NCI-H2227 (cell line): Measurements from ENCODE around the gene KATNAL1.
A peak's percentile ranks its signal among the peaks of the same experiment; 100 is the strongest.

Experiments
- DNase-seq: peaks from one replicate; lab custom pipeline; 2025; ENCODE audit not compliant: unreplicated experiment; lab: John Stamatoyannopoulos, UW

KATNAL1 gene

DNA sequence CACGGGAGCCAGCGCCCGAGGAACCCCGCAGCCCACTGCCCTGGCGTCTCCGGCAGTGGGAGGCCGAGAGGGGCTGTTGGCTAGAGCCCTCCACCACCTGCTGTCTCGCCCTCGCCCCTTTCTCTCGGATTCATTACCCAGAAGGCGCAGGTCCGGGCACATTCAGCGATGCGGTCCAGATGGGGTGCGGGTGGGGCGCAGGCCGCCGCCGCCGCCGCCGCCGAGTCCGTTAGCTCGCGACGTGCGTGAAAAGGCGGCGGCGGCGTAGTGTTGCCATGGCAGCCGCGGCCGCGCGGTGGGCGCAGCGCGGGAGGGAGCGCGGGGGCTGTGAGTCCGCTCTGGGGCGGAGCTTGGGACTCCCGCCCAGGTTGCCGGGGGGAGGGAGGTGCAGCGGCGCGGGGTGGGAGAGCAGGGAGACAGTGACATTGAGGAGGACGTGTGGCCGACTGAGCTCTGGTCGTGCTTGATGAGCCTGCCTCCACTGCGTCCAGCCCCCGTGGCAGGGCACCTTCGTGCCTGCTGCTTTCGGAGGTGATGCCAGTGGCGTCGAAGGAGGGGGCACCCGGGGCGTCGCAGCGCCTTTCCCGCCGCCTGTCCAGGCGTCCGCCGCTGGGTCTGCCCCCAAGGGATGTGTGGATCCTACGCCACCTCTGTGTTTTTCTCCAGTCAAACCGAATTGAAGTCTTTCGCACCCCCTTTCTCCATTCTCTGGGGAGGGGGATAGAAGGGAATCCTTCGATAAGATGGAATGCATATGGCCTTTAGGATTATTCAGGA, at the start of gene KATNAL1:
TSS of gene KATNAL1 (minus strand) at position 358 of the 777 bp plus-strand sequence. CDS start 23,774 bp downstream, outside the sequence.
- peak; percentile 91 for DNase-seq

DNA sequence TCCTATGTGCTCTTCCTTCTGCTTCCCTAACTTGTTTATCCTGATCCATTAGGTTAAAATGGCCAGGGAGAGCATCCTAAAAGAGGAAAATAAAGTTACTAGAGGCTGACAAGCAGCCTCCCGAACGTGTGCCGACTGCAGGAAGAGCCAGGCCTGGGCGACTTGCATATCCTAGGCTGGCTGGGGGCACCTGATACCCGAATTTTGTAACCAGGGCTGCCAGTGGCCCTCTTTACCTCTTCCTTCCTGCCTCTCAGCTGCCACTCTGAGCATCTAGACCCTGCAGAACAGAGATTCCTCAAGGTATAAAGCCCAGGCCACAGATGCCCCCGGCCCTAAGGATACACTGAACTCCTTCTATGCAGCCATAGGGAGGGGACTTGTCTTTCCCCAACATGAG, 48.5 kb upstream of the KATNAL1 start:
- no peak for DNase-seq

DNA sequence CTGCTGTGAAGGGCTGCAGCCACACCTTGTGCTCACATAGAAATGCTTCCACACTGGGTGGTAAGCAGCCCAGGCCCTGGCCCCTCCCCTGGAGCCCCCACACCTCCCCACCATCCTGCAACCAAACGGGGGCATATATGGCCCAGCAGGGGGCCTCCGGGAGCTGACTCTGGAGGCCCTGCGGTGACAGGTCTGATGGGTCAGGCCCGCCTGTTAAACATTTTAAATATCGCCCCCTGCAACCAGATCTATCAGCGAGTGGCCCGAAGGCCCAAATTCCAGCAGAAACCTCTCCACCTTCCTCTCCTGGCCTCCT, 48.0 kb upstream of the KATNAL1 start:
- DNase-seq: no peak

DNA sequence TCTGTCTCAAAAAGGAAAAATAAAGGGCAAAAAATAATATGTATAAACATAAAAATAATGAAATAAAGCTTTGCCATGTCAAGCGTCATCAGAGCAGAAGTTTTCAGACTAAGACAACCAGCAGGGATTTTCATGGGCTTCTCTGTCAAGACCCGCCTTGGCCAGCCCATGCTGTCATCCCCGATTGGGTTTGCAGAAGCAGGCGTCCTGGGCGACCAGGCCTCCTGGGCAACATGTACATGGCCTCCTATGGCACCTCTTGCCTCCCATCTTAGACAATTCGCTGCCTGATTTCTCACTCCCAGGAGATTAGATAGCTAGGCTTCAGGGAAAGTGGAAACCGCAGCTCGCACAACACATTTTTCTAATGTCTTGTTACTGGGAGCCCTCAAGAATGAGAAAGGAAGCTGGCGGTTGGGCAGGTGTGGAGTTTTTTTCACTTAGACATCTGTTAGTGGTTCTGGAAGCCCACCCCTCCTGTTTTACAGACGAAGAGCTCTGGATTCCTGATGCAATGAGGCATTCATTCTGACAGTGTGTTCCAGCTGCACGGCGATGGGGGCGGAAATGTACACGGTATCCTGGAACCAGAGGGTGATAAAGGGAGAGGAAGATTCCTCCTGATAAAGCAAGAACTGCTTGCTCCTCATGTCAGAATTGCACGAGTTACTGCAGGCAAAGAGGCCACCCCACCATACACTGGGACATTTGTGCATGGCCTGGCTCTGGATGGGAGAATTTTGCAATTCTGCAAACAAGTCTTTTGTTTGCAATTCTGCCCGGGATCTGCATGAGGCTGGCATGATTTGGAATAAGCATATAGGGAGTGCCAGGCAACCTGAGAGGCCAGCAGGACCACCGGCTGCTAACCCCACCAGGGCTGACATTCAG, 47.4 kb upstream of the KATNAL1 start:
- no peak for DNase-seq

DNA sequence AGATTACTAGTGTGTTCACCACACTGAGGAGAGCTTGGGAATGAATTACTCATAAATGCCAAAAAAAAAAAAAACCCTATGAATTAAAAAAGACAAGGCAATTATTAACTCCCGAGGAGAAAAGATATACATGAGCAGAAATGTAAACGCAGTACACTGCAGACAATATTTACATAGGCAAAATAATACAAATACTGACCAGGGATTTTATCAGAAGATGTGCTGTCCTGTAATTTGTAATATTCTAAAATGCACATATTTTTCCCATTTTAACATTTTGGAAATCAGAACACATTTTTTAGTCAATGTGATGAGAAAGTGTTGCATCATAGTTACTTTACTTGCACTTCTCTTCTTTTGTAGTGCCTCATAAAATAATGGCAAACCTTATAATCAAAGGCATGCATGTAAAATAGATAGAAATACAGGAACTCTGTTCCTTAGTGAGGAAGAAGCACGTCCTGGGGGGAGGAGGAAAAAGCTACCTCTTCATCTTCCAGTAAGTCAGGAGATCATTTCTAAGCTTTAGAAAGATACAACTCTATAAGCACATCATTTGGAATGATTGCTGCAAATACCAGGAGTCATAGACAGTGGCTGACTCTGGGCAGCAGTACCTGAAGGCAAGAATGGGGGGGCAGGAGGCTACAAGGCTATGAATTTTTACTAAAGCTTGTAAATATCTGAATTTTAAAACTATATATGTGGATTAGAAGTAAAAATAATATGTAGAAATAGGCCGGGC, 46.3 kb upstream of the KATNAL1 start:
- DNase-seq: no peak

DNA sequence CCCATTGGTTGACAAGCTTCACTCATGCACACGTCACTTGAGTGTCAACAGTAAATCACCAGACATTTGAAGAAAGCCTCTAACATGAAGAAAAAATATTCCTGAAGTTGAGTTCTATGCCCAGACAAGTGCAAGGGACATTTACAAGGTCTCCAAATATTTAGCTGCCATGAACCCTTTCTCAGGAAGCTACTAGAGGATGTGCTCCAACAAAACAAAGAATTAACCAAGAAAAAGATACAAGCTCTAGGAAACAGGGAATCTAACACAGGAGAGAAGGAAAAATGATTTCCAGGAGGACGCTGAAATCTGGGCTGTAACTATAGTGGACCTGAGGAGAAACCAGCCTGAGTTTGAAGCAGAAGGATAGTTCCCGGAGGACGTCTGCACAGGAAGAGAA, 45.7 kb upstream of the KATNAL1 start:
- DNase-seq: no peak

DNA sequence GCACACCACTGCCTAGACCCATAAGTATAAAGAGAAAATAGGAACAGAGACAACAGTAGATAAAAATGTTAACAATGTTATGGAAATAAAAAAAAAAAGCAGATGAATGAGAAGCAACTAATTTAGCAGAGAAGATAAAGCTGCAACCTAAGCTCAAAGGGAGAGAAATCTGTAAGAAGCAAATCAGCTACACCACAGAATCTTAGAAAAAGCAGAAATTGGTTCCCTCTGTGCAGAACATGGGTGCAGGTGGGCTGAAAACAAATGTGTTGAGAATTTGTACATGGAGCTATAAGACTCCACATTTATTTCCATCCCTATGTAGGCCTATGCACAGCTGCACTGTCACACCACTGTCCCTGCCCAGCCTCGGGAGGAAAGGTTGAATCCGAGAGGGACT, 44.8 kb upstream of the KATNAL1 start:
- DNase-seq: no peak

DNA sequence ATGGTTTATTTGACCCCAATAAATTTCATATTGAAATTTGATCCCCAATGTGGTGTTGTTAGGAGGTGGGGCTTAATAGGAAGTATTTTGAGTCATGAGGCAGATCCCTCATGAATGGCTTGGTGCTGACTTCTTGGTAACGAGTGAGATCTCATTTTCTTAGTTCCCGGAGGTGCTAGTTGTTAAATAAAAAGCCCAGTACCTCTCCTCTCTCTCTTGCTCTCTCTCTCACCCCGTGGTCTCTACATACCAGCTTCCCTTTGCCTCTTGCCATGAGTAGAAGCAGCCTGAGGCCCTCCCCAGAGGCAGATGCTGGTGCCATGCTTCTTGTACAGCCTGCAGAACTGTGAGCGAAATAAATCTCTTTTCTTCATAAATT, 39.4 kb upstream of the KATNAL1 start:
- DNase-seq: no peak

DNA sequence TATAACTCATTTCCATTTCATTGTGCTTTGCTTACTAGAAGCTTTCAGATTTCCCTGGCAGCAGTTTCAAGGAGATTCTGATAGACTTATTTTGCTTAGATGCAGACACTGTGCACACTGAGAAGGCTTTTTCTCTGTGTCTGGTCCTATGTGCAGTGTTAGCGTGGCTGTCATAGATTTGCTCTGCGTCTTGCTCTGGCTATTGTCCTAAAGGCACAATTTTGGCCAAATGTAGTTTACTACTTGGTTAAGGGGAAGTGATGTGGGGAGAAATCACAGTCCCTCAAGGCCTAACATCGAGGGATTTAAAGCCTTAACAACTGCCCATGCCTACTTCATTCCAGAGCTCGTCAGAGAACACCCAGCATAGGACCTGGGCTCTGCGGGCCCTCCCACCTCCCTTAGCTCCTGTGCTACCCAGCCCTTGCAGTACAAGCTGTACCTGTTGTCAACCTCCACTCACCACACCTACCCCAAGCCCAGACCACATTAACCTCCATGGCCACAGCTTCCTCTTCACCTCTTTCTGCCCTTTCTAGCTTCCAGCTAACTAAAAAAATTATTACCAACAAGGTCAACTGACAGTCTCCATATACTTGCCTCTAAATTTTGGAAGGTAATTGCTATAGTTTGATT, 38.9 kb upstream of the KATNAL1 start:
- no peak for DNase-seq

DNA sequence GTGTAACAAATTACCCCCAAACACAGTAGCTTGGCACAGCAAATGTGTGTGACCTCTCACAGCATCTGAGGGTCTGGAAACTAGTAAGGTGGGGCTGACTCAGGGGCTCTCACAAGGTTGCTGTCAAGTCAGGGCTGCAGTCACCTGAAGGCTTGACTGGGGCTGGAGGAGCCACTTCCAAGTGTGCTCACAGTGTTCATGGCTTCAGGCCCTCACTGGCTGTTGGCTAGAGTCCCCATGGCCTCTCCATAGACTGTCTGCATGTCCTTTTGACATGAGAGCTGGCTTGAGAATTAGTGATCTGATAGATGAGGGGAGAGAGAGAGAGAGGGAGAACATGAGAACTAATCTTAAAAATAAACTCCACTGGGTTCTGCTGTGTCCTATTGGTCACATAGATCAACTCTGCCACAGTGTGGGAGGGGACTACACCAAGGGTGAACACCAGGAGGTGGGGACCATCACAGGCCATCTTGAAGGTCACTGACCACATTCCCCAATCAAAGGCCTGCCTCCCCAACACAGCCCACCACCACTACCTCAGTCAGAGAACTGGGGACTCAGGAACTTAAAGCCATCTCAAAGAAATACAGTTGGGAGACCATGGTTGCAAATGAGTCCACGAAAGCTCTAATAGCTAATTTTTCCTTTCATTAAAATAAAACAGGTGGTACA, 38.2 kb upstream of the KATNAL1 start:
- DNase-seq: no peak

DNA sequence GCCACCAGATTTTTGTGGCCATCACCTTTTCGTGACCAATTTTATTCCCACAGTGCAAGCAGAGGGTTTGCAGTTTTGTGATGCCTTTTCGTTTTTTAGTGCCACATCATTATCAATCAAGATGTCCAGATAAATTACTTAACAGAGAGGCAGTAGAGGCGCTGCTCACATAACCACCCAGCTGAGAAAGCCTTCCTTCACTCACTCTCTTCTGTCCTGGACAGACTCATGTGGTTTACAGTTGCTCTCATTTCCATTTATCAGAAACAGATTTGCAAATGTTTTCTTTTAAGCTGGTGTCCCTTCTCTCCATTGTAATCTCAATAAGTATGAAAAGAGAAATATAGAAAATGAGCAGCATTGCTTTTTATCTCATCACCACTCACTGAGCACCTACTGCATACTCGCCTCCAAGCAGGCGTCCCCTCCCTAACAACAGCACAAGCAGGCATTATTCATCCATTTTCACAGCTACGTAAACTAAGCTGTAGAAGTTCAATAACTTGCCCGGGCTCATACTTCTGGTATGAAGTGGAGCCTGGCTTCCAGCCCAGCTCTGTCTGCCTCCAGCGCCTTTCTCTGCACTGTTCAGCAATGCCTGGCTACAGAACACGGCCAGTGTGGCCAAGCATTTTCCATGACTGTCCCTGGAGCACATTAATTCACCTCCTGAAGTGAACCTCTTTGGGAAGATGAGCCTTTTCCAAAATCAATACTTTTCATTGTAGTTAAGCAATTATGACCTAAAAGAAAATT, 34.6 kb upstream of the KATNAL1 start:
- no peak for DNase-seq

DNA sequence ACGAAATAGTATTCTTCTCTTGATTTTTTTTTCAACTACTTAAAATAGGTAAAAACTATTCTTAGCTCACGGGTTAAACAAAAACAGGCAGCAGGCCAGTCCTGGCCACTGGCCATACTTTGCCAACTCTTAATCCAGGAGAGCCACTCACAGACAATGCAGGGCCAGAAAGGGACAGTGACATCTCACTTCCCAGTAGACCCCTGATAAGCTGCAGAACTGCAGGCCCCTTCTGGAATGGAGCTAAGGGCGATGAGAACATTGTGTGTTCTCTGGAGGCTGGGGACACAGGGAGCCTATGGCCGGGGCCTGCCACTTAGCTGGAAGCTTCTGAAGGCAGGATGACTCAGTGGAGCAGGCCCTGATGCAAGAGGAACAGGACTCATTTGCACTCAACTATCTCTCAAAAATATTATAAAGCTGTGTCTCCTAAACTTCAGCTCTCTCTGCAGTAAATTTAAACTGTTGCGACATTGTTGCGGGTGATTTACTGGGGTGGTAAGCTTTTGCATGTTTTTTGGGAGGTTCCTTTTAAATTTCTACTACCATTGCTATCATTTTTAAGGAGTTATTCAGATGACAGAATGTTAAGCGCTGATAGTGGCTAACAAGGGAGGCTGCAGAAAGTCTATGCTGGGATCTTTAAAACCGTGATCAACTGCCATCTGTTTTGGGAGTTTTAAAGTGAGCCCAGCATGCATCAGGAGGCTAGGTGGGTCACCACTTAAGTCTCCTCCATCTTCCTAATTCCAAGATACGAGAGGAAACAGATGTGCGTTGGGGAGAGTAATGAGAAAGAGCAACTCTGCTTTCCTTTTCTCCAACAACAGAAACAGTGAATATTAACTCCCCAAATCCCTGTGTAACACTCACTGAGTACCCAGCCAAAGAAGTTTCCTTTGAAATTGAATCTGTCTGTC, 33.2 kb upstream of the KATNAL1 start:
- no peak for DNase-seq

DNA sequence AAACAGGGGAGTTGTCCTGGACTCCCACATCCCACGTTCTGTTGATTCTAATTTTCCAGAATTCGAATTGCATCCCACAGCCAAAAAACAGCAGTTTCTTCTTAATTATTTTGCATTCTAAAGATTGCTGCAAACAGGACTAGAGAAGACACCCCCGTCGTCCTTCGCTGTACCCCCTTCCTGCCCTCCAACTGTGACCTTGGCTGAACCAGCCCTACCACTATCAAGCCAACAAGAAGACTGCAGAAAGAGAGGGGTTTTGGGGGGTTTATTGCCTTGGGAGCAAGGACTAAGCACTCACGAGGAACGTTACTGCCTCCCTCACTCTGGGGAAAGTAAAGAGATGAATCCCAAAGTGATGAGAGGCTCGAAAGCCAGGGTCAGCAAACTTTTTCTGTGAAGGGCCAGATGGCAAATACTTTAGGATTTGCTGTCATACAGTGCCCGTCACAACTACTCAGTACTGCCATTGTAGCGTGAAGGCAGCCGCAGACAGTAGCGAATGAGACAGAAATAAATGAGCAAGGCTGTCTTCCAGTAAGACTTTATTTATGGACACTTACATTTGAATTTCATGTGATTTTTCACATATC, 32.5 kb upstream of the KATNAL1 start:
- DNase-seq: no peak

DNA sequence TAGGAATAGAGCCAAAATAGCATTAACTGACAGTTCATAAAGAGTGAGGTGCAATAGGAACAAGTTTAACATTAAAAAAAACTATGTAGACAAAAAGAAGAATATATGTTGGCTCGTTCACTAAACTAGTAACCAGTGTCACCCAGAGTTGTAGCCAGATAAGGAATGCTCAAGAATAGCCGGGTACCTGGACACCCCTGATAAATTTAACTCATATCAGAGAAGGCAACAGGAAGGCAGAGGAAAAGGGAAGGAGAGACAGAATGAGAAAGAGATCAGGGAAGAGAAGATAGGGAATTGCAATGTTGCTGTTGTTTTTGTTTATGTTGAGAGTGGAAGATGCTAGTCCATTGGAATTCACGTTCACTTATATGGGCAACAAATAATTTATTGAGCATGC, 31.6 kb upstream of the KATNAL1 start:
- DNase-seq: no peak

DNA sequence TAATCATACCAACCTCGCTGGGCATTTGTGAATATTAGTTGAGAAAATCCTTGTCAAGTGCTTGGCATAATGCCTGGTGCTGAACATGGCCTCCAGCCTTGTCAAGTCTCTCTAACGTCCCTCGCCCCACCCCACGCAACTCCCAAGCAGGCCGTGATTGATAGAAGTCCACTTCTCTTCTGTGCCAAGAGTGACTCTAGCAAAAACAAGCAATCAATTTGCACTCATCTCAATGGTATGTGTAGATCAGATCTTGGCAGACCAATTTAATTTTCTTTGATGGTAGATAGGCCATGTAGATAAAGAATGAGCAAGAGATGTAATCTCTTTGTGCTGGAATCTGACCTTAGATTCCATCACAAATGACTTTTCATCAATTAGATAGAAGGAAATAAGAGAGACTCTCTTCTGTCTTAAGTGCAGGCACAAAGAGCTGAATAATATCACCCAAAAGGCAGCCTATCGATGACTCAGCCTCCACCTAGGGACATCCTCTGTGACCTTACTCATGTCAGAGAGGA, 31.0 kb upstream of the KATNAL1 start:
- no peak for DNase-seq

DNA sequence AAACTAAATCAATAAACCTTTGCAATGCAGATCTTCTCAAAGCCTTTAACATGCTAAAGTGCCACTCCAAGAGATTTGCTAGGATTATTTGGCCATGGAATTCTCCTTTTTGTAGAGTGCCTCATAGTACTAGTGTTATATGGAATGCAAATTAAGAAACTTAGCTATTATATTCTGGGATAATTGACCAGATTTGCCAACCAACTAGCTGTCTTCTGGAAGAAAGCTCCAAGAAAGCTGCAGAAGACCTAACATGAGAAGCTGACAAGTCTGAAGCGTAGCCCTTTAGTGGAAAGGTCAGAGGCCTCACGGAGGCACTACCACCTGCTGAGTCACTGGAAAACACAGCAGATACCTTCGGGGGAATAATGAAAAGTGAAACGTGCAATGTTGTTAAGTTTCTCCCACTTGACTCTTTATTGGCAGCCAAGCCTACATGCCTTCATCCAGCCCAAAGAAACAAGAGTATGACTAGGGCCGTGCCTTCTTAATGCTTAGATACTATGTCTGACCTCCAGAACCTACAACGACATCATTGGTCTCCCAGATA, 29.8 kb upstream of the KATNAL1 start:
- no peak for DNase-seq

DNA sequence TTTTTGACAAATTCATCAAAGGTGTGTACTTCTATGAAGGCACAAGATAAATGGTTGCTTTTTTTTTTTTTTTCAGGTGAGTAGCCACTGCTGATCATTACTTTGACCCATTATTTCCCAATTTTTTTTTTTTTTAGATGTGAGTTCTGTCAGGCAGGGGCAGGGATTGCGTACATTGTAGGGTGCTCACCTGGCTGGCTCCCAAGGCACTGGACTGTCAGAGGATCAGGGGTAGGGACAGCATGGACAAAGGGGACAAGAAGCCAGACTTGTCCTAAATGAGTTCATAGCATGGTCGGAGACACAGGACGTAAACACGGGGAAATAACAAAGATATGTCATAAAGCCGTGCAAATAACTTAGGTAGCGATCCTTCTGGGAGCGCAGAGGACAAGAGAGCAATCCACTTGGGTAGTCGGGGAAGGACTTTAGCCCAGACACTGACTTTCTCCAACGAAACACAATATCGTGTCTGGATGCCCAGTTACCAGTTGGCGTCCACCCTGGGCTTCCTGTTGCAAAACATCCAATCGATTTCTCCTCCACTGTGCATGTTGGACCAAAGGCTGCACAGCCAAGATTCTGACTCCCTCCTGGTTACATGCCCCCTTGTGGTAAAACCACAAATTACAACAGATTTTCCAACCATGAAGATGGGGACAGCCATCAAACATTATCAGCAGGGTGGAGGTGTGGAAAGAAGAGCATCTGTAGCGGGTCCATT, 27.5 kb upstream of the KATNAL1 start:
- no peak for DNase-seq
